Islet precursor cell (in vitro differentiated cells): ENCODE results near the gene CA6.
A peak's percentile ranks its signal among the peaks of the same experiment; 100 is the strongest.
"Not testable (repeated sequence)": the region's sequence is repeated elsewhere in the genome, so short reads cannot be mapped to it uniquely, and the experiment has no call there.

ENCODE experiments used
- DNase-seq: peaks from one replicate; pipeline ENCODE4 v3.0.0-alpha.2; 2018

Gene CA6

GRCh38 chr1:8945568-8945967 is at the start of gene CA6:
Gene CA6, plus strand, starts transcription at chr1:8945868. Its CDS starts 19 bp downstream, at chr1:8945887.
- DNase-seq = no peak

- DNase-seq = not testable (repeated sequence)
Observed at GRCh38 chr1:8896775-8897174, 48.9 kb upstream of the CA6 start.

- DNase-seq = not testable (repeated sequence)
Observed at GRCh38 chr1:8897505-8897904, 48.2 kb upstream of the CA6 start.

GRCh38 chr1:8898418-8898817 is 47.2 kb upstream of the CA6 start:
- not testable (repeated sequence) for DNase-seq

DNA sequence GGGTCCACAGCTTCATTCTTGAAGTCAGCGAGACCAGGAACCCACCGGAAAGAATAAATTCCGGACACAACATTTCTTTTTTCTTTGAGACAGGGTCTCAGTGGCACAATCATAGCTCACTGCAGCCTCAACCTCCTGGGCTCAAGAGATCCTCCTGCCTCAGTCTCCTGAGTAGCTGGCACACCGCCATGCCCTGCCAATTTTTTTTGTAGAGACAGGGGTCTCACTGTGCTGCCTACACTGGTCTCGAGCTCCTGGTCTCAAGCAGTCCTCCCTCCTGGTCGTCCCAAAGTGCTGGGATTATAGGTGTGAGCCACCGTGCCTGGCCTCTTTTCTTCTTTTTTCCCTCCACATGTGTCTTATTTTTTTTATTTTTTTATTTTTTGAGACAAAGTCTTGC is 46.6 kb upstream of the CA6 start:
- no peak for DNase-seq

GRCh38 chr1:8900684-8901083 is 45.0 kb upstream of the CA6 start:
- not testable (repeated sequence) for DNase-seq

DNA sequence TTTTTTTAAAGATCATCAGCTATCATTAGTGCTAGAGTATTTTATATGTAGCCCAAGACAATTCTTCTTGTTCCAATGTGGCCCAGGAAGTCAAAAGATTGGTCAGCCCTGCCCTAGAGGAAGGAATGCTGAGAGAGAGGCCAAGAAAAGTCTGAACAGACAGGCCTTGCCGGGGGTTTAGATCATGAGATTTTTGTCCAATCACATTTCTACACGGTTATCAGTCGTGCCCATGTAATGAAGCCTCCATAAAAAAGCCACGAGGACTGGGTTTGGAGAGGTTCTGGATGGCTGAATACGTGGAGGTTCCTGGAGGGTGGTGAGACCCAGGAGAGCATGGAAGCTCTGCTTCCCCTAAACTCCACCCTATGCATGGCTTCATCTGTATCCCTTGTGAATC is 42.9 kb upstream of the CA6 start:
- DNase-seq = no peak

DNA sequence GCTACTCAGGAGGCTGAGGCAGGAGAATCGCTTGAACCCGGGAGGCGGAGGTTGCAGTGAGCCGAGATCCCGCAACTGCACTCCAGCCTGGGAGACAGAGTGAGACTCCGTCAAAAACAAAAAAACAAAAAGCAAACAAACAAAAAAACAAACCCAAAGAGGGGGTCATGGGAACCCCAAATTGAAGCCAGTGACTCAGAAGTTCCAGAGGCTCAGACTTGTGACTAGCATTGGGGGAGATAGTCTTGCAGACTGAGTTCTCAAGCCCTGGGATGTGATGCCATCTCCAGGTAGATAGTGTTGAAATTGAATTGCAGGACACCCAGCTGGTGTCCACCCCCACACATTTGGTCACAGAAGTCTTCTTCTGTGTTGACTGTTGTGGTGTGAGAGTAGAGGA is 42.3 kb upstream of the CA6 start:
- no peak for DNase-seq

DNA sequence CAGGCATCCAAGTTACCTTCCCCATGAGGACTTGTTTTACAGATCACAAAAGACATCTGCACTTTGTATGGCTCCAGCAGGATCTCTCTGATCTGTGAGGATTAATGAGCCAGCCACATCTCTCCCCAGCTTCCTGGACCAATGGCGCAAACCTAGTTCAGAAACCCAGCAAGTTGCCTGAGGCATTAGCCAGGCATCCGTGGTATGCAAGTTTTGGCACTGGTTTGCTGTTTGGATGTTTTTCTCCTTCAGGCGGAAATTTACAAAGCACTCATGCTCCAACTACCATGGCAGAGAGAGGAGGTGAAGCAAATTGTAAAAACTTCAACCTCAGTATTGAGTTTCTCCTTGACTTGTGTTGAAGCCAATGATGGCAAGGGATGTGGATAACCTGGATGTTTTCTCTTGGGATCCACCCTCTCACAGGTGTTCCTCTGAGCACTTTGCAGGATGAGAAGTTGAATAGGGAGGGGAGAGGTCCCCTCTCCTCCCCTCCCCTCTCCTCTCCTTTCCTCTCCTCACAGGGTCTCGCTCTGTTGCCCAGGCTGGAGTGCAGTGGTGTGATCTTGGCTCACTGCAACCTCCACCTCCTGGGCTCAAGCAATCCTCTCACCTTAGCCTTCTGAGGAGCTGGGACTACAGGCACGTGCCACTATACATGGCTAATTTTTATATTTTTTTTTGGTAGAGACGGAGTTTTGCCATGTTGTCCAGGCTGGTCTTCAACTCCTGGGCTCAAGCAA is 41.6 kb upstream of the CA6 start:
- peak; percentile 97 for DNase-seq

GRCh38 chr1:8905582-8906191 is 40.0 kb upstream of the CA6 start:
- no peak for DNase-seq

DNA sequence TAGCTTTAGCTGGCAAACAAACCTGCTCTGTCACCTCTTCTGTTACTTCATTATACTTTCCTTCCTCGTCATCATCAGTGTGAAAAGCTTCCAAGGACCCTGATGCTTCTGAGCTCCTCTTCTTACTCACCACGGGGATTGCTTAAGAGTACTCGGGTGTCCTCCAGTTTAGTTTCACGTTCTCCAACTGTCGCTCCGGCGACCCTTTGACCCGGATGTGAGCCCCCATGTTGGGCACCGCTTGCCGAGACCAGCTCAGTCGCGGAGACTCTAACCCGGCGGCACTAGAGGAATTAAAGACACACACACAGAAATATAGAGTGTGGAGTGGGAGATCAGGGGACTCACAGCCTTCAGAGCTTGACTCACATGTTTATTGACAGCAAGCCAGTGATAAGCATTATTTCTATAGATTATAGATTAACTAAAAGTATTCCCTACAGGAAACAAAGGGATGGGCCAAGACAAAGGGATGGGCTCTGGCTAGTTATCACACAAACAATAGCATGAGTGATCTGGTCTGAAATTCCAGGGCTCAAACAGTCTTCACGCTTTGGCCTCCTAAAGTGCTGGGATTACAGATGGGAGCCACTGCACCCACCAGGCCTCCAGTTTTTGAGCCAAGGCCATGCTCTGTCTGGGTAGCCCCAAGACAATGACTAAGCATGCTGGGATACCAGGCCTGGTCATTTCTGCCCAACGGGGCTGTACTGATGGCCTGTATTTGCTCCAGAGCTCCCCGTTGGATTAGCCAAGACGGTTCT is 37.1 kb upstream of the CA6 start:
- no peak for DNase-seq

DNA sequence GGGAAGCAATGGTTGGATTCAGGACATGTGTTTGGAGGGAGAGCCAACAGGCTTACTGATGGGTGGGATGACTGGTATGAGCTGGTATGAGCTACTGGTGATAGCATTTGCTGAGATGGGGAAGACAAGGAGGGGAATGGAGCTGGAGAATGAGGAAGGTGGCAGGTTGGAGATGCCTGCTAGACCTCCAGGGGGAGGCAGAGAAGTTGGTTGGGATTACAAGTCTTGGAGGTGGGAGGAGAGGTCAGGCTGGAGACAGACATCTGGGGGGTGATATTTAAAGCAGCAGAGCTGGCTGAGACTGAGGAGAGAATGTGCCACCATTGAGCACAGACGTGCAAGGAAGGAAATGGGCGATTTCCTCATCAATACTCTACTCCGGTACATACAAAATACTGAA is 35.3 kb upstream of the CA6 start:
- no peak for DNase-seq

- no peak for DNase-seq
Observed at GRCh38 chr1:8910914-8911313, 34.8 kb upstream of the CA6 start.

GRCh38 chr1:8911416-8912309 is 34.0 kb upstream of the CA6 start:
- no peak for DNase-seq

- no peak for DNase-seq
Observed at GRCh38 chr1:8913457-8913856, 32.2 kb upstream of the CA6 start.

GRCh38 chr1:8914466-8914865 is 31.2 kb upstream of the CA6 start:
- DNase-seq = no peak

GRCh38 chr1:8915446-8915845 is 30.2 kb upstream of the CA6 start:
- DNase-seq = no peak

- not testable (repeated sequence) for DNase-seq
Observed at GRCh38 chr1:8917536-8917935, 28.1 kb upstream of the CA6 start.

DNA sequence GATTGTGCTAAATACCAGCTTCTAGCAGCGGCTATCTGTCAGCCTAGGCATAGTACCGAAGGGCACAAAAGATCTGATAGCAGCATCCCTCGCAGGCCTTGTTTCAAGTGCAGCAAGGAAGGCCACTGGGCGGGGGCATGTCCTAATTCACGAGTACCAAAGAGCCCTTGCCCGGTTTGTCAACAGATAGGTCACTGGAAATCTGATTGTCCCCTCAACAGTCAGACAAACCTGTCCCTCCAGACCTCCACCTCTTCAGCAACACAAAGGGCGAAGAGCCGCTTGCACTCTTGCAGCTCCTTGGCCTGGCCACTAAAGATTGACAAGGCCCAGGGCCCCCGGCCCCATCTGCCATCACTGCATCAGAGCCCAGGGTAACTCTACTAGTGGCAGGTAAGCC is 22.7 kb upstream of the CA6 start:
- no peak for DNase-seq

- no peak for DNase-seq
Observed at GRCh38 chr1:8925406-8925805, 20.3 kb upstream of the CA6 start.

DNA sequence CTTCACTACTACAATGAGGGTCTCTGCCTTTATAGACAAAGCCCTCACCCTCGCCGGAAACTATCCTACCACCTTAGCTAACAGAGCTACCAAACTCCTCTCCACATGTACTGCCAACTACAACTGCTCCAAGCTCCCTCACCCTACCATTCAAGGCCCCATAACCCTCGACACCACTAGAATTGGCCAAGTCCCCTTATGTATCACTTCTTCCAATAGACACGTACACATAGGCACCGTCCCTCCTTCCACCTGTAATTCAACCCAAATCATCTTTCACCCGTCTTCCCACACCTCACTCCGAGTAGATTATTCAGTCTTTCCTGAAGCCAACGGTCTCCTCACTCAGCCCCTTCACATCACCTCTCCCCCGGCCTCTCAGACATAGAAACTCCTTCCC is 19.7 kb upstream of the CA6 start:
- no peak for DNase-seq

DNA sequence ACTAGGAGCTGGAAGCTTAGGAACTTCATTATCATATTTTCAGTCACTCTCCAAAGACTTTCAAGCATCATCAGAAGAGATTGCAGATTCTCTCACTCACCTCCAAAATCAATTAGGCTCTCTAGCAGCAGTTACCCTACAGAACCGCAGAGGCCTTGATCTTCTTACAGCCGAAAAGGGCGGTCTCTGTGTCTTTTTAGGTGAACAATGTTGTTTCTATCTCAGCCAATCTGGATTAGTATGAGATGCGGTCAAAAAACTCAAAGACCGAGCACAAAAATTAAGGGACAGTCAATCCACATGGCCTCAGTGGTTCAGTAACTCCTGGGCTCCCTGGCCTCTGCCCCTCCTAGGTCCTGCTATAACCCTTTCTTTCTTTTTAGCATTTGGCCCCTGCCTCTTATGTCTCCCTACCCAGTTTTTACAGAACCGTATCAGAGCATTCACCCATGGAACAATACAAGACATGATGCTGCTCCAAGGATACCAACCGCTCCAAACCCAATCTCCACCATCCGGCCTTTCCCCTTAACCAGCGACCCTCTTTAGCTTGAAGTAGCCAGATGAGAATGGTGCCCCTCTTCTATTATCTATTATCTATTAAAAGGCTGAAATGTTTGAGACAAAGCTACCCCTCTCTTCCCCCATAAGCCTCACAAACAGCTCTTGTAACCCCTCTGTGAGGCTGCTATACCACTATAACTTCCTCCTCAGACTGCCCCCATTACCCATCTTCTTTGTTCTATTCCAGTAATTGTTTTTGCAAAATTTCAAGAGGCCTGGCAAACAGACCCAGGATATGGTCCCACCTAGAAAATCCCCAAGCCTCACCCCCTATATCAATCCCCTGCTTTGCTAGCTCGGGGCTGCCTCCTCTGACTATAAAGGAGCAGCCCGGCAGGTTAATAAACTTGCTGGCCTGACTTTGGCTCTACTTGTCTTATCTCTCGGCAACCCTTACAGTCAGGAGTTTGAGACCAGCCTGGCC is 18.7 kb upstream of the CA6 start:
- DNase-seq = no peak
